ENCODE data around the gene TET2. TPM values are rescaled to one million over a fixed set of nuclear protein-coding genes. Genes with fewer than 3 reads are reported as not detected.

Gene TET2
- total RNA-seq, 2 experiments from 2014 or later: 0.19 TPM; not detected in 1

- no peaks in the 10 kb centered on the region for H3K79me2 ChIP-seq (ENCODE audit: insufficient read depth, low read depth, low read length)
- no TSS peak for BruUV-seq (replicated peaks)
- H3K9me3 ChIP-seq (ENCODE audit: low read length): no peaks in the 10 kb centered on the region
- TF ChIP-seq CTCF (conservative IDR thresholded peaks at IDR 0.05; ENCODE audit: low read length): no peak
- TF ChIP-seq EZH2phosphoT487 (IDR thresholded peaks at IDR 0.05; ENCODE audit: borderline replicate concordance, low read depth, low read length): no peak
- H3K4me2 ChIP-seq (ENCODE audit: low read length): no peak overlapping the region
- H2AFZ ChIP-seq (ENCODE audit: low read length): no peak overlapping the region
- H3K9me2 ChIP-seq (ENCODE audit: insufficient read depth, low read length): no peaks in the 10 kb centered on the region
- DNase-seq (ENCODE audit: low spot score): no peak
- H4K20me1 ChIP-seq (ENCODE audit: insufficient read depth, low read length): no peaks in the 10 kb centered on the region
- no peaks in the 10 kb centered on the region for H3K4me1 ChIP-seq (ENCODE audit: insufficient read depth, low read length, poor library complexity, severe bottlenecking)
- intact Hi-C loops (cut with micrococcal nuclease; ENCODE audit: unreplicated experiment): no loop called here
- H3K4me3 ChIP-seq (ENCODE audit: low read depth, low read length, poor library complexity, severe bottlenecking): no peak overlapping the region
- no peaks in the 10 kb centered on the region for H3K36me3 ChIP-seq (ENCODE audit: insufficient read depth, low read length)
- H3K27ac ChIP-seq (ENCODE audit: low read depth, low read length, poor library complexity, severe bottlenecking): no peak overlapping the region
- POLR2A ChIA-PET: interaction anchor here (0.6 to 1.6 kb wide), 2 partner anchors 322 to 334 kb away, joined by 3 to 6 read pairs; partner anchors contain the start of gene PPA2
- CTCF ChIA-PET (ENCODE audit: unreplicated experiment): no interaction called here
Measured at GRCh38 chr4:105139646-105140045, 7.0 kb upstream of the TET2 start.

GRCh38 chr4:105140684-105141490 lies 5.8 kb upstream of the TET2 start:
- ChIA-PET CTCF (ENCODE audit: unreplicated experiment) (no interaction called here), POLR2A (interaction anchor here (1.6 kb wide), 1 partner anchor 333 kb away, joined by 6 read pairs; the partner anchor contains the start of gene PPA2)
- peak; percentile 55 for DNase-seq (ENCODE audit: low spot score)
- no peak for TF ChIP-seq EZH2phosphoT487 (IDR thresholded peaks at IDR 0.05; ENCODE audit: borderline replicate concordance, low read depth, low read length)
- peak; percentile 88 for TF ChIP-seq CTCF (conservative IDR thresholded peaks at IDR 0.05; ENCODE audit: low read length)
- intact Hi-C loops (cut with micrococcal nuclease; ENCODE audit: unreplicated experiment): loop anchor here (1.0 kb wide), 1 partner anchor 330 kb away; no protein-coding TSS in a partner anchor
- Histone ChIP-seq H3K4me2 (ENCODE audit: low read length) (no peak overlapping the region), H4K20me1 (ENCODE audit: insufficient read depth, low read length) (0 out of 2 replicates have a peak, but pooled peaks cover 4% of the 10 kb centered on the region), H3K9me3 (ENCODE audit: low read length) (no peaks in the 10 kb centered on the region), H3K27ac (ENCODE audit: low read depth, low read length, poor library complexity, severe bottlenecking) (no peak overlapping the region), H3K36me3 (ENCODE audit: insufficient read depth, low read length) (no peaks in the 10 kb centered on the region), H3K4me3 (ENCODE audit: low read depth, low read length, poor library complexity, severe bottlenecking) (no peak overlapping the region), H2AFZ (ENCODE audit: low read length) (no peak overlapping the region), H3K79me2 (ENCODE audit: insufficient read depth, low read depth, low read length) (no peaks in the 10 kb centered on the region), H3K4me1 (ENCODE audit: insufficient read depth, low read length, poor library complexity, severe bottlenecking) (peaks cover 4% of the 10 kb centered on the region), H3K9me2 (ENCODE audit: insufficient read depth, low read length) (no peaks in the 10 kb centered on the region)
- BruUV-seq (replicated peaks): no TSS peak
